NB4 (cell line): ENCODE data around the gene PRKG1.

ENCODE experiments used
- POLR2A ChIP-seq: IDR thresholded peaks from 2 replicates; pipeline ENCODE4 v1.6.1; 2011; ENCODE audit warnings: mild to moderate bottlenecking; ENCODE audit not compliant: insufficient read length; ENCODE audit errors: extremely low read depth
- TF ChIP-seq, protein P1 (sequence below): IDR thresholded peaks from one replicate; pipeline ENCODE4 v1.5.1; 2012; ENCODE audit warnings: low read depth, low read length

DNA sequence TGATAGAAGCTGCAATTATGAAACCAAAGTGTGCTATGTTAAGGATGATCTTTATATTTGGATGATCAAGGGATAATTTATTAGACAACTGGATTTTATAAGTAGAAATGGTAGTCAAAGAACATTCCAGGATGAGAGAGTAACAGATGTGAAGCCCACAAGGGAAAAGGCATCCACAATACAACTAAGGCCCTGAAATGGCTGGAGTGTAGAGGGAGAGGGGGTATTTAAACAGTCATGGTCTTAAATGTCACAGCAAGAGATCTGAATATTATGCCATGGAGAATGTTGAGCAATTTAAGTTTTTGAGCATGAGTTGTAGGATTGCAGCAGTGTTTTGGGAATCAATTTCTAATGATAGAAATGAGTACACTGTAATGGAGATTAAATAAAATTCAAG is 957.5 kb downstream of the PRKG1 start:
- TF ChIP-seq, protein P1, sequence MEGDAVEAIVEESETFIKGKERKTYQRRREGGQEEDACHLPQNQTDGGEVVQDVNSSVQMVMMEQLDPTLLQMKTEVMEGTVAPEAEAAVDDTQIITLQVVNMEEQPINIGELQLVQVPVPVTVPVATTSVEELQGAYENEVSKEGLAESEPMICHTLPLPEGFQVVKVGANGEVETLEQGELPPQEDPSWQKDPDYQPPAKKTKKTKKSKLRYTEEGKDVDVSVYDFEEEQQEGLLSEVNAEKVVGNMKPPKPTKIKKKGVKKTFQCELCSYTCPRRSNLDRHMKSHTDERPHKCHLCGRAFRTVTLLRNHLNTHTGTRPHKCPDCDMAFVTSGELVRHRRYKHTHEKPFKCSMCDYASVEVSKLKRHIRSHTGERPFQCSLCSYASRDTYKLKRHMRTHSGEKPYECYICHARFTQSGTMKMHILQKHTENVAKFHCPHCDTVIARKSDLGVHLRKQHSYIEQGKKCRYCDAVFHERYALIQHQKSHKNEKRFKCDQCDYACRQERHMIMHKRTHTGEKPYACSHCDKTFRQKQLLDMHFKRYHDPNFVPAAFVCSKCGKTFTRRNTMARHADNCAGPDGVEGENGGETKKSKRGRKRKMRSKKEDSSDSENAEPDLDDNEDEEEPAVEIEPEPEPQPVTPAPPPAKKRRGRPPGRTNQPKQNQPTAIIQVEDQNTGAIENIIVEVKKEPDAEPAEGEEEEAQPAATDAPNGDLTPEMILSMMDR, result no peak
- TF ChIP-seq POLR2A, result no peak
